Left ventricle myocardium inferior (tissue), 1 donor: ENCODE data around the gene TECPR1. TPM values are rescaled to one million over a fixed set of nuclear protein-coding genes. Genes with fewer than 3 reads are reported as not detected.

Experiments
- DNase-seq: peaks from one replicate; pipeline ENCODE4 v3.0.0-alpha.2; 2020
- H3K27ac ChIP-seq: fragments of 200-600 bp; replicated peaks from 2 replicates; pipeline ENCODE4 v1.8.0; 2021
- H3K27me3 ChIP-seq: fragments of 200-600 bp; 2 replicates; pipeline ENCODE4 v1.8.0; 2021; ENCODE audit warnings: low read depth
- H3K36me3 ChIP-seq: fragments of 200-600 bp; 2 replicates; pipeline ENCODE4 v1.8.0; 2021
- H3K4me1 ChIP-seq: fragments of 200-600 bp; 2 replicates; pipeline ENCODE4 v1.8.0; 2021
- H3K4me3 ChIP-seq: fragments of 200-600 bp; 2 replicates; pipeline ENCODE4 v1.8.0; 2021; ENCODE audit warnings: mild to moderate bottlenecking, moderate library complexity
- H3K9me3 ChIP-seq: fragments of 200-600 bp; replicated peaks from 2 replicates; pipeline ENCODE4 v1.8.0; 2021
- CTCF ChIP-seq: fragments of 200-600 bp; IDR thresholded peaks from 2 replicates; pipeline ENCODE4 v1.8.0; 2021; ENCODE audit warnings: antibody characterized with exemption, mild to moderate bottlenecking, borderline replicate concordance
- intact Hi-C: fragments of 100-400 bp; cut with micrococcal nuclease; formaldehyde crosslinking; loops from one replicate; pipeline ENCODE4 v1.11.0; 2022
- total RNA-seq: library from RNA; stranded (reverse); fragmentation: NEBNext Ultra II Directional; extraction: Animal tissue kit (Norgen Biotek cat#: 25700); gene quantifications from one replicate; pipeline ENCODE4 v1.2.1, GENCODE V29; 2021
- donor health status: DM: no; HTN: yes; CAD: no; lungs with severe emphysema.

The TECPR1 gene
- total RNA-seq, 1 donor from 2014 or later: 17.3 TPM

DNA sequence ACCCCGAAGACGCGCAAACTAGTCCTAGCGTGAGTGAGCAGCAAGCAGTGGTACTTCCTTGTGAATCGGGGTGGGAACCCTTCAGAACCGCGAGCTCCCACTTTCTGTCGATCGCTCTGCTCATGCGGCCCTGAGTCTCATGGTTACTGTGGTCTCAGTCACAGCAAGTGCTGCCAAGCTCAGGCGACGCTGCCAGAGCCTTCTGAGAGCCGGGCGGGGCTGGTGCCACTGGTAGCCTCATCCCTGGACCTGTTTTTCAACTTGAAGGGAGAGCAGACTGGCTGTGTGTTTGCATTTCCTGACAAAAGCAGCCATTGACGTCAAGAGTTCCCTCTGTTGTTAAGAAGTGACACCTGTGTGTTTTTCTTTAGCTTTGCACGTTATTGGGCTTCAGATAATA lies 73.7 kb downstream of the TECPR1 start:
- Histone ChIP-seq H3K4me1 (peaks cover 44% of the 10 kb centered on the region), H3K9me3 (no peaks in the 10 kb centered on the region), H3K27ac (peak overlapping the region; percentile 72), H3K27me3 (no peaks in the 10 kb centered on the region), H3K4me3 (peak overlapping the region; percentile 26), H3K36me3 (peaks cover 15% of the 10 kb centered on the region)
- intact Hi-C loops: no loop called here
- peak; percentile 70 for DNase-seq
- no peak for TF ChIP-seq CTCF

DNA sequence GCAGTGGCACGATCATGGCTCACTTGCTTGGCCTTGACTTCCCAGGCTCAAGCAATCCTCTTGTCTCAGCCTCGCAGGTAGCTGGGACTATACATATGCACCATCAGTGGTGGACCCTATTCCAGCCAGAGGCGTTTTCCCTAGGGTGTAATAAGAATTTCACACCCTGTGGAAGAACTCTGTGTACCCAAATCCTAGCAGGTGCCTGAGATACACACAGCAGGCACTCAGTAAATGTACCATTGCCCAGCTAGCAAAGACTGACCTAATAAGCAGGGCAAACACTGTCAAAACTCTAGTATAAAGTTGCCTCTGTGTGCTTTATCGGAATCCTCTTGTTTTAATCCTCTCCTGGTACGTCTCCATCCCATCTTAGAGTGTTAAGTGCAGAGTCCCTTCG lies 74.5 kb downstream of the TECPR1 start:
- Histone ChIP-seq H3K4me1 (peaks cover 44% of the 10 kb centered on the region), H3K4me3 (peak overlapping the region; percentile 26), H3K27me3 (no peaks in the 10 kb centered on the region), H3K36me3 (peaks cover 21% of the 10 kb centered on the region), H3K9me3 (no peaks in the 10 kb centered on the region), H3K27ac (peak overlapping the region; percentile 72)
- intact Hi-C loops: no loop called here
- no peak for TF ChIP-seq CTCF
- no peak for DNase-seq

- no peak overlapping the region for H3K4me3 ChIP-seq
Observed at GRCh38 chr7:98175260-98175940, 76.6 kb downstream of the TECPR1 start.

GRCh38 chr7:98174334-98175259 lies 77.4 kb downstream of the TECPR1 start:
- DNase-seq: peak; percentile 63
- peaks cover 35% of the 10 kb centered on the region for H3K36me3 ChIP-seq
- H3K9me3 ChIP-seq: no peaks in the 10 kb centered on the region
- intact Hi-C loops: no loop called here
- H3K27me3 ChIP-seq: no peaks in the 10 kb centered on the region
- no peak overlapping the region for H3K4me3 ChIP-seq
- peak overlapping the region; percentile 67 for H3K27ac ChIP-seq
- no peak for TF ChIP-seq CTCF
- peaks cover 49% of the 10 kb centered on the region for H3K4me1 ChIP-seq

More at GRCh38 chr7:98175260-98175940, 76.6 kb downstream of the TECPR1 start:
- no peak for TF ChIP-seq CTCF
- intact Hi-C loops: no loop called here
- Histone ChIP-seq H3K36me3 (peaks cover 35% of the 10 kb centered on the region), H3K4me1 (peaks cover 44% of the 10 kb centered on the region), H3K27ac (peak overlapping the region; percentile 67), H3K27me3 (no peaks in the 10 kb centered on the region), H3K9me3 (no peaks in the 10 kb centered on the region)
- DNase-seq: no peak

DNA sequence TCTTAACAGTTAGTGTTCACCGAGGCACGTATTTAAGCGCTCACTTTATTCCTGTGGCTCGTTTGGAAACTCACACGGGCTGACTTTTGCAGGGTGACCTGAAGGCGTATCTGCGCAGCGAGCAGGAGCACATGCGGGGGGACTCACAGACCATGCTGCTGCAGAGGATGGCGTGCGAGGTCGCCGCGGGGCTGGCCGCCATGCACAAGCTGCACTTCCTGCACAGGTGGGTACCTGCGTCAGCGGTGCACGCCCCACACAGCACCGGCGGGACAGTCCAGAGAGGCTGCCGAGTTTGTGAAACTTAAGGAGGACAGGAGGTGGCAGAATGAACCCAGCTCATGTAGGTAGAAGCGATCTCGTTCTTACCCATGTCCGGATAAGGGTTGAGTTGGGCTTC lies 80.6 kb downstream of the TECPR1 start:
- Histone ChIP-seq H3K9me3 (no peaks in the 10 kb centered on the region), H3K4me3 (no peak overlapping the region), H3K27me3 (no peaks in the 10 kb centered on the region), H3K36me3 (peaks cover 31% of the 10 kb centered on the region), H3K27ac (no peak overlapping the region), H3K4me1 (peaks cover 36% of the 10 kb centered on the region)
- TF ChIP-seq CTCF: no peak
- intact Hi-C loops: no loop called here
- no peak for DNase-seq
